Fibroblast of skin of left biceps (primary cell): ENCODE results near the gene BNC2.

Source experiments
- DNase-seq, 2 experiments: peaks; one replicate each; pipeline ENCODE4 v3.0.0-alpha.2; 2013; ENCODE audit warnings: low read depth in 2 of 2

The BNC2 gene

GRCh38 chr9:16755467-16756160 lies 114.9 kb downstream of the BNC2 start:
- no peak for DNase-seq

- DNase-seq = no peak
Observed at GRCh38 chr9:16754662-16755061, 115.8 kb downstream of the BNC2 start.

GRCh38 chr9:16753256-16753655 lies 117.2 kb downstream of the BNC2 start:
- DNase-seq = no peak

- no peak for DNase-seq
Observed at GRCh38 chr9:16752601-16753000, 117.9 kb downstream of the BNC2 start.

GRCh38 chr9:16750553-16750952 lies 119.9 kb downstream of the BNC2 start:
- no peak for DNase-seq

GRCh38 chr9:16745359-16745758 lies 125.1 kb downstream of the BNC2 start:
- no peak for DNase-seq

GRCh38 chr9:16744394-16744793 lies 126.1 kb downstream of the BNC2 start:
- DNase-seq = no peak

GRCh38 chr9:16743375-16743774 lies 127.1 kb downstream of the BNC2 start:
- no peak for DNase-seq

GRCh38 chr9:16735001-16735400 lies 135.5 kb downstream of the BNC2 start:
- no peak for DNase-seq

- no peak for DNase-seq
Observed at GRCh38 chr9:16732546-16732945, 137.9 kb downstream of the BNC2 start.

- no peak for DNase-seq
Observed at GRCh38 chr9:16730162-16730561, 140.3 kb downstream of the BNC2 start.

- no peak for DNase-seq
Observed at GRCh38 chr9:16729651-16730050, 140.8 kb downstream of the BNC2 start.

GRCh38 chr9:16728137-16728508 lies 142.3 kb downstream of the BNC2 start:
- DNase-seq = no peak

- DNase-seq = no peak
Observed at GRCh38 chr9:16727452-16728136, 142.9 kb downstream of the BNC2 start.

GRCh38 chr9:16726718-16727451 lies 143.6 kb downstream of the BNC2 start:
- DNase-seq = peak; percentile 73 to 75

- DNase-seq = no peak
Observed at GRCh38 chr9:16726029-16726428, 144.4 kb downstream of the BNC2 start.

- no peak for DNase-seq
Observed at GRCh38 chr9:16725066-16725465, 145.4 kb downstream of the BNC2 start.

- DNase-seq = no peak
Observed at GRCh38 chr9:16721972-16722371, 148.5 kb downstream of the BNC2 start.

GRCh38 chr9:16720386-16720785 lies 150.1 kb downstream of the BNC2 start:
- no peak for DNase-seq

- no peak for DNase-seq
Observed at GRCh38 chr9:16719921-16720320, 150.5 kb downstream of the BNC2 start.

- no peak for DNase-seq
Observed at GRCh38 chr9:16718952-16719351, 151.5 kb downstream of the BNC2 start.

GRCh38 chr9:16718296-16718695 lies 152.2 kb downstream of the BNC2 start:
- no peak for DNase-seq

- no peak for DNase-seq
Observed at GRCh38 chr9:16716601-16717000, 153.9 kb downstream of the BNC2 start.
